ENCODE measurements around the gene BPIFB4.
"Not testable (repeated sequence)": the region's sequence is repeated elsewhere in the genome, so short reads cannot be mapped to it uniquely, and the experiment has no call there.

Gene BPIFB4

DNA sequence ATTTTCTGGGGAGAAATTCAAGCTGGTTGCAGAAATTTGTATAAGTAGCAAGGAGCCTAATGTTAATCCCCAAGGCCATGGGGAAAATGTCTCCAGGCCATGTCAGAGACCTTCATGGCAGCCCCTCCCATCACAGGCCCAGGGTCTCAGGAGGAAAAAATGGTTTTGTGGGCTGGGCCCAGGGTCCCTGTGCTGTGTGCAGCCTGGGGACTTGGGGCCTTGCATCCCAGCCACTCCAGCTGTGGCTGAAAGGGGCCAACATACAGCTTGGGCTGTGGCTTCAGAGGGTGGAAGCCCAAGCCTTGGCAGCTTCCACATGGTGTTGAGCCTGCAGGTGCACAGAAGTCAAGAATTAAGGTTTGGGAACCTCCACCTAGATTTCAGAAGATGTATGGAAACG is 42.9 kb downstream of the BPIFB4 start:
- DNase-seq, result not testable (repeated sequence)

DNA sequence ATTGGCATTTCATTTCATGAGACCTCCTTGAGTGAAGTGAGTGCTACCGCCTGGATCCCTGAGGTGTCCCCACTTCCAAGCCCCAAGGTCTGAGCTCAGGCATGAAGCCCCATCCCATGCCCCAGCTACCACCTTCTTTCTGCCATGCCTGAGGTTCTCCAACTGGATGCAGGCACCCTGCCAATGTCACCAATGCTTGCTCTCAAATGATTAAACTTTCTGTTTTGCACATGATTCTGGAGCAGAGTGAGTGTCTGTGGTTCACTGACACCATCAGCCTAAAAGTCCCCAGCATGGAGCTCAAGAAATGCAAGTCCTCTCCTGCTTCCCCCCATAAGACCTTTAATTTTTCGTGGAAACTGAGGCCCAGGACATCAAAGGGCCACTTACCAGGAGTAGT is 44.8 kb downstream of the BPIFB4 start:
- DNase-seq, result no peak

DNA sequence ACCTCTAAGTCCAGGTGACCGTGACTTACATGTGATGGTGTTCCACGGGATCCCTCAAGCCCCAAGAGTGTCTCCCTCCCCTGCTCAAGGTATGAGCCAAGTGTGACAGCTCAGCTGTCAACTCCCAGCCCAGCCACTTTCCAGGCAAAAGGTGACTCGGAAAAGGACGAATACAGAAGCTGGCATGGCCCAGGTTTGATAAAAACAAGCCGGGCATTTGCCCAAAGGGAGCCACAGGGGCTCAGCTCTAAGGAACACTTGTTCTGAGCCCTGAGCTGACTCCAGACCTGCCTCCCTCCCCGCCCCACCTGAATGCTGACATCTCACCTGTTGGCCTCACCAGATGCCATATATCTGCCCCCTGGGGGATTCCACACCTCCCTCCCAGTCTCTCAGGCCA is 45.6 kb downstream of the BPIFB4 start:
- no peak for DNase-seq

DNA sequence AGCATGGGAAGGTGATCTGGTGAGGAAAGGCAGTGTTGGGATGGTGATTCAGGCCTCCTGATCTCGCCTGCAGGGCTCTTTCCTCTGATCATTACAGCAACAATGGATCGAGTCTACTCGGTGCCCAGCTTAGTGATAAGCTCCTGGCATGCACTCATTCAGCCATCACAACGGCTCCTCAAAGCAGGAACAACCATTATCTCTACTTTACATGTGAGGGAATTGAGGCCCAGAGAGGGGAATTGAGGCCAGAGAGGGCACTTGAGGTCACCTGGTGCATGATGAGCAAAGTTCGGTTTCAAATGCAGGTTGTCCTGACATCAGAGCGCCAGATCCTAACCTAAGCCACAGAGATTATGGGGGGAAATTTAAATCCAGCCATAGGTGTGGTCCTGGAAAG is 46.5 kb downstream of the BPIFB4 start:
- no peak for DNase-seq

DNA sequence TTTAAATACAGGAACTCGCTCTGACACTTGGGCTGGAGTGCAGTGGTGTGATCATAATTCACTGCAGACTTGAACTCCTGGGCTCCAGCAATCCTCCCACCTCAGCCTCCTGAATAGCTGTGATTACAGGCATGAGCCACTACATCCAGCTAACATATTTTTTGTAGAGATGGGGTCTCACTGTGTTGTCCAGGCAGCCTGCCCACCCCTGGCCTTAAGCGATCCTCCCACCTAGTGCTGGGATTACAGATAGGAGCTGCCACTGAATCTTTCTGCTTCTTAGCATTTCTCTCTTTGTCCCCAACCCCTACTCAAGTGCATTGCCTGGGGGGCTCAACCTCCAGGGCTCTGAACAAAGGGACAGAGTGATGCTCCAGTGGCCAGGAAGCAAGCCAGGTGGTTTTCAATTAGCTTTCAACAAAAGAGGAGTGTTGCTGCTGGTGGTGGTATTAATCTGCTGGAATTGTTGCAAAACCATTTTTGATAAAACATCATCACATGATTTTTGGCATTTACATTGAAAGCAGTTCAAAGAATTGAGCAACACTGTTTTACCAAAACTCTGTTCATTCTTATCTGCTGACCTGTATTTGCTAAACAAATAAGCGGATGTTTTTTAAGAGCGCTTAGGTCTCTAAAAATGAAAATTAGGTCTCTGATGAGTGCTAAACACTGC is 48.1 kb downstream of the BPIFB4 start:
- no peak for DNase-seq

DNA sequence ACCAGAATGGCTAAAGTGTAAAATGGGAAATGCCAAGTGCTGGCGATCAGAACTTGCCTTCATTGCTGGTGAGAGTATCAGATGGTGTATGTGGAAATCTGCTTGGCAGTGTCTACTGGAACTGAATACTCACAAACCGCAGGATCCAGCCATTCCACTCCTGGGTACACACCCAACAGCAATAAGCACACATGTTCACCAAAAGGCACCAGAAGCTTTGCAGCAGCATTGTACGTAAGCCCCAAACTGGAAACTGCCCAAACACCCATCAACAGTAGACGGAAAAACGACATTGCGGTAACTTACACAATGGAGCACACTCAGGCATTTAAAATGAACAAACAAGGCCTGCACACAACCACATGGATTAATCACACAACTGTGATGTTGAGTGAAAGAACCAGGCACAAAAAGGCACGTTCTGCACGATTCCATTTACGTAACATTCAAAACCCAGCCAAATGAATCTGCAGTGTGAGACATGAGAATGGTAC is 51.2 kb downstream of the BPIFB4 start:
- DNase-seq, result no peak

DNA sequence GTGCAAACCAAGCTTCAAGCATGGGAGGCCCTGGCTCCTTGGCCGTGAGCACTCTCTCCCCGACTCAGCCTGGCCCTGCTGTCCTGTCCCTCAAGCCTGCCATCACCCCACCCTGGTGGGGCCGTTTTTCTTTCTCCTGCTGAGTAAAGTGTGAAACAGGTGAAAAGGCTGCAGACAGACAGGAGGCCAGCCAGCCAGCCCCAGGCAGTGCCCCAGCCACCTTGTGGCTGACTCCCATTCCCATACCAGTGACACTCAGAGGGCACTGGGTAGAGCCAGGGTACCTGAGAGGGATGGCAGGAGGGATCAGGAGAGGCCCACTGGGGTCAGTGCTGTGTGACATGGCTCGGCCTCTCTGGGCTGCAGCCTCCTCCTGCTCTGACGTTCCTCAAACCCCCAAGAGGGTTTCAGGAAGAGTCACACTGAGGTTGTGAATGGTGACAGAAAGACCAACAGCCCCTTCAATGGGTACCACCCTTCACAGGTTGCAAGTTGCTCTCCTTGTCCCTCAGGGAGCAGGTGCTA is 52.6 kb downstream of the BPIFB4 start:
- no peak for DNase-seq

DNA sequence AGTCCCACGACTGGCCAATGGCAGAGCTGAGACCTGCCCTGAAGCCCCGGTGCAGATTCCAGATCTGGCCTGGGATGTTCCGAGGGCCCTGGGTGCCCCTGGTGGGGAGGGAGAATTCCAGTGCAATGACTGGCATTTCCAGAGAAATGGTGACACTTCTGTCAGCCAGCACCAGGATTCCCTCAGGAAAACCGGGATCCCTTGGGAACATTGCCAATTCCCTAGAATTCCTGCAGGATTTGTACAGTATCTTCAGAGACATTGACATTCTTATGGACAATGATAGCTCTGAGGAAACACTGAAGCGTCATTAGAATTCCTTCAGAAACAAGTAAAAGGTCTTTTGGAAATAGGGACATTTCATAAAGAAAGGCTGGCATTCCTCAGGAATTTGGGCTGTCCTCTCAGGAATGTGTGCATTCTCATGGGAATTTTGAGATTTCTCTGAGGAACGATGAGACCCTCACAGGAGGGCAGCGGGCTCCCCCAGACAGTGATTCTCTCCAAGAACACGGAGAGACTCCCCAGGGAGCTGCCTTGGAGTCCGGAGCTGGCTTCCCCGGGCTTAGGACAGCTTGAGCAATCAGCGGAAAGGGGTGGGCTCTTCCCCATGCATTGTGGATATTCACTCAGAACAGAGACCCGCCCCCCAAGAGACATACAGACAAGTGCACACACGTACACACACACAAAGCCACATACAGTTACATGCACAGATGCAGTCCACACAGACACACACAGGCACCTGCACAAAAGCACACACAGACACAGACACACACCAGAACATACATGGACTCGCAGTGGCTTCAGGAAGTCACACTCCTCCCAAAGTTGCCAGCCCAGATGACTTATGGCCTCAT is 53.3 kb downstream of the BPIFB4 start:
- DNase-seq, result no peak

DNA sequence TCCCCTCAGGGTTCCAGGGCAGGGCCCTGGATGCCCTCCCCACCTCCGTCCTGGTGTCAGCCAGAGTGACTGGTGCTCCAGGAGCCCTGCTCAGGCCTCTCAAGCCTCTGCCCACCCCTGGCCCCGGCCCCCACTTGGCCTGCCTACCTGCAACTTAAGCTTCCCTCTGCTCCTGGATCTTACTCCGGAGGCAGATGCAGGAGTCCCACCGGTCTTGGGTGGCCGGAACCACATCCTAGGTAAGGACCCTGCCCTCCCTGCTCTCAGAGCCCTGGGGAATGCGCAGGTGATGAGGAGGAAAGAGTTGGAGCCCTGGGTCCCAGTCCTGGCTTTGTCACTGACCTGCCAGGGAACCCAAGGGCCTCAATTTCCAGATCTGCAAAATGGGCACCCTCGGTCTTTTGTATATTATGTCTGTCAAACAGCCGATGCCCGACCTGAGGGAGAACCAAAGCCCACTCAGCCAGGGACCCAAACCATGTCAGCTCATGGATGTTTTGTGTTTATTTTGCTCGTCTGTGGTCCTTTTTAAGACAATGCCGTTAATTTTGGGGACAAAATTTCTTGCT is 54.0 kb downstream of the BPIFB4 start:
- DNase-seq, result no peak

DNA sequence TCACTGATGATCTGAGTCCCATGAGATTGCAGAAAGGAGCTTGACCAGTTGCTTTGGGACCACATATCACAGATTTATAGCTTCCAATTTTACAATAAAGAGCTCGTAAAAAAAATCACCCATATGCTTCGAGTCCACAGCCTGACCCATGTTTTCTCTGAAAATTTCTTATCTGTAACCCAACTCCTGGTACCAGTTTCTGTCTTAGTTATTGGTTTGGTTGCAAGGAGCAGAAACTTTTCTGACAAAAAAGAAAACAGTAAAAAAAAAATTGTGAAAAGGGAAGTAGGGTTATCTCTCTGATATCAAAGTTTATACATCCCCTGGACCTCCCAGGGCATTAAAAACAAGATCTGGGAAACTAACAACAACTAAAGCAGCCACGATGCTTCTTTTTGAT is 57.8 kb downstream of the BPIFB4 start:
- DNase-seq, result no peak

DNA sequence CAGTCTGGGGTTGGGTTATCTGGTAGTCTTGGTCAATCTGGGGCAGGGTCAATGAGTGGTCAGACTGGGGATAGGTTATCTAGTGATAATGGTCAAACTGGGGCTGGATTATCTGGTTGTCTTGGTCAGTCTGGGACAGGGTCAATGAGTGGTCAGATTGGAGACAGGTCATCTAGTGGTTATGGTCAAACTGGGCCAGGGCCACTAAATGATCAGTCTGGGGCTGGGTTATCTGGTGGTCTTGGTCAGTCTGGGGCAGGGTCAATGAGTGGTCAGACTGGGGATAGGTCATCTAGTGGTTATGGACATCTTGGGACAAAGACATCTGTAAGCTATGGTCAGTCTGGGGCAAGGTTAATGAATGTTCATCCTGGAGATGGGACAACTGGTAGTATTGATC is 60.0 kb downstream of the BPIFB4 start:
- no peak for DNase-seq

DNA sequence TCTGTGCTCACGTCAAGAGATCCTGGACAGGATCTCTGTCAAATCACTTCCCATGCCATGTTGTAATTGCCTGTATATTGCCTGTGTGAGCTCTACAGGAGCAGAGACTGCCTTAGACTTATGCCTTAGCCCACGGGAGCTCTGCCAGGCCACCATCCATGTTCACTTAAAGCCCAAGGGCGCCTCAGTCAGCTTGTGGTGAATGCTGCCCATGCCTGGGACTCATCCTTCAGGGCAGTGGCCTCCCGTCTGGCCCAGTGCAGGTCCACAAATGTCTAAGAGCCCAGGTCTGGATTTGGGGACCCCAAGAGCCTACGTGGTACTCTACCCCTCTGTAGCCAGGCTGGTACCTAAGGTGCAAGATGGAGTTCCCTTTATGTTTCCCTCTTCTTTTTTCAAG is 66.1 kb downstream of the BPIFB4 start:
- no peak for DNase-seq

DNA sequence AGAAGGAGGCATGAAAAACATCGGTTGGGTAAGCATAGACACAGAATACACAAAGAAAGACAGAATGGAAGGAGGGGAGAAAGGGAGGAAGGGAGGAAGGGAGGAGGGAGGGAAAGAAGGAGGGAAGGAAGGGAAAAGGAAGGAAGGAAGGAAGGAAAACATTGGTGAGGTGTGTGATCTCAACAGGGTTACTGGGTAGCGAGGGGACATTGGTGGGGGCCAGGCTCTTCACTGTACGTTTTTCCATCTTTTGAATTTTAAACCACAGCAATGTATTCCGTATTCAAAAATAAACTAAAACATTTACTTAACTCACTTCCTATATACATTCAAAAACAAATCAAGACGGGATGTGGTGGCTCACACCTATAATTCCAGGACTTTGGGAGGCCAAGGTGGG is 67.9 kb downstream of the BPIFB4 start:
- DNase-seq, result no peak

DNA sequence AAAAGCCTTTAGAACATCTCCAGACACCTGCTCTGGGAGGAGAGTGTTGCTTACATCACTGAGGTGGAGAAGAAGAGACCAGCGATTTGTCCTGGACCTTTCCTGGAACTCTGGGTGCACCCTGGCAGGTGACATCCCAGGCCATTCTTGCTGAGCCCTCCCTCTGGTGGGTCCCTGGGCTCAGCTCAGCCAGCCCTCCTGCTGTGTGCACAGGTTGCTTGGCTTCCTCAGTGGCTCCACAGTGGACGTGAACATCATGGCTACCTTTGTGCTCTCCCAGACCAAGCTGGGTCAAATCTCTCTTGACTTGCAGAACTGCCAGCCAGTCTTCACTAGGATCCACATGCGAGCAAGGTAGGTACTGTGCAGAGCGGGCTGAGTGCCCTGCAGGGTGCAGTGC is 68.6 kb downstream of the BPIFB4 start:
- DNase-seq, result no peak

DNA sequence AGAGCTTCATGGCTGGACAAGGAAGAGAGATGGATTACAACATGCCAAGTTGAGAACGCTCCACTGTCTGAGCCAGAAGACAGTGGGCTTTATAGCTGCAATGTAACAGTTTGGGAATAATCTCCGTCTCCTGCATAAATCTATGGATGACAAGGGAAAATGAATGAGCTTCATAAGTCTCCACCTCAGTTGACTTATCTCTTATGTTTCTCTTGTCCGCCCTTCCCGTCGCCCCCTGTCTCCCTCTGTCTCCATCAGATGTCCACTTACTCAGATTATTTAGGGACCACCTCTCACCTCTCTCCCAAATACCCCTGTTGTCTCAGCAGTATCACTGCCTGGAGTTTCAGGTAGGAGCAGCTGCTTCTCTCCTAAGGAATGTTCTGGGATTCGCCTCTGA is 74.8 kb downstream of the BPIFB4 start:
- no peak for DNase-seq

DNA sequence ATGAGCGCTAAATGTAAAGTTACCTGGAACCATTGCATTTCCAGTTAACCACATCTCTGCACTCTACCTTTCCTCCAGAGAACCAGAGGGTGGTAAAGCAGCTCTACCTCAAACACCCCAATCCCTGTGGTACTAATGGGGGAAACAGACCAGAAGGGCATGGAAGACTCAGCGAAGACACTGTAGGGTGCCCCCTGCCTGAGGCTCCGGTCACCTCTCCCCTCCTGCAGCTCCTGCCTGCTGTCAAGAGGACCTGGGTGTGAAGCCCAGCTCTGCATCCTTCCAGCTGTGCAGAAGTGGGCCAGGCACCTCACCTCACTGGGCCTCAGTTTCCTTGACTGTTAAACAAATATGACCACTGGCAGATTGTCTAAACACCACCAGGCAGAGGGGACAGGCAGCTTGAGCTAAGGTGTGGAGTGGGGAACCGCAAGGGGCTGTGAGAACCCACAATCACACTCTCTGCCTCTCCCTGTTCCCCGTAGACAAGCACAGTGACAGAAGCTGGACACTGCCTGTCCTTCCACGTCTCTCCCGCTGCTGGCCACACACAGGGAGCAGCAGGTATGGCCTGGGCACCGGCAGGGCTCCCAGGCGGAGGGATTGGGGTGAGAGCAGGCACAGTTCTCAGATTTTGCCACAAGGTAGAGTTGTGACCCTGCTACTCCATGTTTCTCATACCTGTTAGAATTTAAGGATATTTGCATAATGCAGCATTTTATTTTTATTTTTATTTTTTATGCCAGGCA is 79.4 kb downstream of the BPIFB4 start:
- no peak for DNase-seq

DNA sequence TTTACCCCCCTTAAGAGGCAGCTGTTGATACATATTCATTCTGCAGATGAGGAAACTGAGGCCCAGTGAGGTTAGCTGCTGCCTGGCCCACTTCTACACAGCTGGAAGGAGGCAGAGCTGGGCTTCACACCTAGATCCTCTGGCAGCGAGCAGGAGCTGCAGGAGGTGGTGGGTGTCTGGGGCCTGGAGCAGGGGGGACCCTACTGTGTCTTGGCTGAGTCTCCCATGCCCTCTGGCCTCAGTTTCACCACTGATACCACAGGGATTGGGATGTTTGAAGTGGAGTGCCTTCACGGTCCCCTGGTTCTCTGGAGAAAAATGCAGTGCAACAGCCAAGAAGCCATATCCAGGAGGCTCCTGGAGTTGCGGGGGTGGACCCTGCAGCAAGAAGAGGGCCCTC is 80.3 kb downstream of the BPIFB4 start:
- DNase-seq, result no peak

DNA sequence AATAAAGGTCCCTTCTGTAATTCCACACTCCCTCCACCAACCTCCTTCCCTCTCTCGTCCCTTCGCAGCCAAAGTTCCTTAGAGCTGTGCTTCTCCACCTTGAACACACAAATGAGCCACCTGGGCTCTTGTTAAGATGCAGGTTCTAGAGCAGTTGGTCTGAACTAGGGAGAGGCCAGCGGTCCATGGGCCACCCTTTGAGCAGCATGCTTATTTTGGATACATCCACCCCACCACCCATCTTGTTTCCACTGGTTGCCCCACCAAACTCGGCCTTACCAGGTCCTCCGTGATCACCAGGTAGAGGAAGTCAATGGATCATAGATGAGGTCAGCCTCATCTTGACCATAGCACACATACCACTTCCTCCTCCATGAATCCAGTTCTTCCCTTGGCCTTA is 81.2 kb downstream of the BPIFB4 start:
- DNase-seq, result no peak
